ENCODE results near the gene LIPC. TPM values are rescaled to one million over a fixed set of nuclear protein-coding genes. Genes with fewer than 3 reads are reported as not detected.

The LIPC gene
- total RNA-seq, 1 donor from 2014 or later = not detected

- no peak overlapping the region for H3K4me3 Mint-ChIP-seq (ENCODE audit: unreplicated experiment)
- H3K9me3 Mint-ChIP-seq (ENCODE audit: unreplicated experiment) = no peaks in the 10 kb centered on the region
- H3K36me3 Mint-ChIP-seq (ENCODE audit: unreplicated experiment) = no peaks in the 10 kb centered on the region
- no peaks in the 10 kb centered on the region for H3K4me1 Mint-ChIP-seq (ENCODE audit: unreplicated experiment)
- no peak for TF ChIP-seq CTCF (IDR thresholded peaks at IDR 0.05)
- DNase-seq (ENCODE audit: extremely low spot score, unreplicated experiment) = no peak
- no peaks in the 10 kb centered on the region for H3K27me3 Mint-ChIP-seq (ENCODE audit: unreplicated experiment)
- no peak overlapping the region for H3K27ac Mint-ChIP-seq (ENCODE audit: unreplicated experiment)
Measured at GRCh38 chr15:58427987-58428386, 3.8 kb upstream of the LIPC start.

GRCh38 chr15:58430224-58430787 lies 1.5 kb upstream of the LIPC start:
- no peaks in the 10 kb centered on the region for H3K9me3 Mint-ChIP-seq (ENCODE audit: unreplicated experiment)
- no peak overlapping the region for H3K4me3 Mint-ChIP-seq (ENCODE audit: unreplicated experiment)
- H3K27ac Mint-ChIP-seq (ENCODE audit: unreplicated experiment) = no peak overlapping the region
- no peak for DNase-seq (ENCODE audit: extremely low spot score, unreplicated experiment)
- H3K27me3 Mint-ChIP-seq (ENCODE audit: unreplicated experiment) = no peaks in the 10 kb centered on the region
- H3K36me3 Mint-ChIP-seq (ENCODE audit: unreplicated experiment) = no peaks in the 10 kb centered on the region
- H3K4me1 Mint-ChIP-seq (ENCODE audit: unreplicated experiment) = no peaks in the 10 kb centered on the region
- TF ChIP-seq CTCF (IDR thresholded peaks at IDR 0.05) = no peak

- H3K4me1 Mint-ChIP-seq (ENCODE audit: unreplicated experiment) = peaks cover under 1% of the 10 kb centered on the region
- DNase-seq (ENCODE audit: extremely low spot score, unreplicated experiment) = no peak
- no peaks in the 10 kb centered on the region for H3K27me3 Mint-ChIP-seq (ENCODE audit: unreplicated experiment)
- H3K27ac Mint-ChIP-seq (ENCODE audit: unreplicated experiment) = no peak overlapping the region
- no peaks in the 10 kb centered on the region for H3K9me3 Mint-ChIP-seq (ENCODE audit: unreplicated experiment)
- TF ChIP-seq CTCF (IDR thresholded peaks at IDR 0.05) = no peak
- no peak overlapping the region for H3K4me3 Mint-ChIP-seq (ENCODE audit: unreplicated experiment)
- H3K36me3 Mint-ChIP-seq (ENCODE audit: unreplicated experiment) = no peaks in the 10 kb centered on the region
Measured at GRCh38 chr15:58432401-58432800, 610 bp downstream of the LIPC start.

GRCh38 chr15:58433597-58434333 lies 2.0 kb downstream of the LIPC start:
- Mint-ChIP-seq H3K27ac (ENCODE audit: unreplicated experiment) (no peak overlapping the region), H3K4me1 (ENCODE audit: unreplicated experiment) (peaks cover 5% of the 10 kb centered on the region), H3K4me3 (ENCODE audit: unreplicated experiment) (no peak overlapping the region), H3K36me3 (ENCODE audit: unreplicated experiment) (no peaks in the 10 kb centered on the region), H3K27me3 (ENCODE audit: unreplicated experiment) (no peaks in the 10 kb centered on the region), H3K9me3 (ENCODE audit: unreplicated experiment) (no peaks in the 10 kb centered on the region)
- no peak for DNase-seq (ENCODE audit: extremely low spot score, unreplicated experiment)
- TF ChIP-seq CTCF (IDR thresholded peaks at IDR 0.05) = no peak

- DNase-seq (ENCODE audit: extremely low spot score, unreplicated experiment) = no peak
- no peak for TF ChIP-seq CTCF (IDR thresholded peaks at IDR 0.05)
- no peaks in the 10 kb centered on the region for H3K27me3 Mint-ChIP-seq (ENCODE audit: unreplicated experiment)
- no peaks in the 10 kb centered on the region for H3K36me3 Mint-ChIP-seq (ENCODE audit: unreplicated experiment)
- no peaks in the 10 kb centered on the region for H3K9me3 Mint-ChIP-seq (ENCODE audit: unreplicated experiment)
- peaks cover 11% of the 10 kb centered on the region for H3K4me1 Mint-ChIP-seq (ENCODE audit: unreplicated experiment)
- no peak overlapping the region for H3K27ac Mint-ChIP-seq (ENCODE audit: unreplicated experiment)
- no peak overlapping the region for H3K4me3 Mint-ChIP-seq (ENCODE audit: unreplicated experiment)
Measured at GRCh38 chr15:58434334-58434875, 2.6 kb downstream of the LIPC start.
